ENCODE results near the gene KANSL1. TPM values are rescaled to one million over a fixed set of nuclear protein-coding genes. Genes with fewer than 3 reads are reported as not detected.

The KANSL1 gene
- total RNA-seq, 1 donor from 2014 or later, result 56.2 TPM

DNA sequence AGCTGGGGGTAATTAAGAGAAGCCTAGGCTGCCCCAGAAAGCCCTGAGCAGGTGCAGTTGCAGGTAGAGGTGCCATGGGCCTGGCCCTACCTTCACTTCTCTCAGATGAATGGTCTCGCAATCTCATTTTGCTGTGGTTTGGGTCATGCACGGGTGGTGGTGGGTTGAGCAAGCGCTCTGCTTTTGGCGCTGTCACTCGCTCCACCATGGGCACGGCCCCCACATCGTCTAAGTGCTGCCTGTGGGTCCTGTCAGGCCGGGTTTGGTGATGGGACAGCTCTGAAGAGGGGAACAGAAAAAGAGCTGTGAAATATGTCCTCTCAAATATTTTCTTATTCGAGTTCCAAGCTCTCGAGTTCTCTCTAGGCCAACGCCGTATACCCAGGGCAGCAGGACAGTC, 154.3 kb downstream of the KANSL1 start:
- Histone ChIP-seq H3K36me3 (ENCODE audit: control insufficient read depth, insufficient read depth, low read length) (no peaks in the 10 kb centered on the region), H3K4me3 (ENCODE audit: low read depth, low read length) (no peak overlapping the region)

DNA sequence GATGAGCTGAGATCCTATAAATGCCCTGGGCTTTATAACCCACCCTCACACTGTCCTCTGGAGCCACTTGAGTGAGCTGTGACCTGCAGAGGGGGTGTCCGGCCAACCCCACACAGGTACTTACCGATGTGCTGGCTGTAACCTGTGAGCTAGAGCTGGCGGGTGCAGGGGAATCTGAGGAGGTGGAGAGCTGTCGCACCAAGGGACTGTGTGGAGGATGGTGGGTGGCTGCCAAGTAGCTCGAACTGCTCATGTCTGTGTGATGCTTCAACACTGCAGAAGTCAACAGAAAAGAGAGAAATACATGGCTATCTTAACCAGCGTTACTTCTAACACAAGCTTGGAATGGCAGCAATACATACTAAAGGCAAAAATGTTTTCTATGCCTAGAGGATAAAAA, 154.8 kb downstream of the KANSL1 start:
- DNase-seq (ENCODE audit: low read depth), result no peak
- H3K36me3 ChIP-seq (ENCODE audit: control insufficient read depth, insufficient read depth, low read length), result no peaks in the 10 kb centered on the region
- no peak overlapping the region for H3K4me3 ChIP-seq (ENCODE audit: low read depth, low read length)
- no peaks in the 10 kb centered on the region for H3K27me3 ChIP-seq (ENCODE audit: control insufficient read depth, insufficient read depth, low read length)
- TF ChIP-seq, protein P1, sequence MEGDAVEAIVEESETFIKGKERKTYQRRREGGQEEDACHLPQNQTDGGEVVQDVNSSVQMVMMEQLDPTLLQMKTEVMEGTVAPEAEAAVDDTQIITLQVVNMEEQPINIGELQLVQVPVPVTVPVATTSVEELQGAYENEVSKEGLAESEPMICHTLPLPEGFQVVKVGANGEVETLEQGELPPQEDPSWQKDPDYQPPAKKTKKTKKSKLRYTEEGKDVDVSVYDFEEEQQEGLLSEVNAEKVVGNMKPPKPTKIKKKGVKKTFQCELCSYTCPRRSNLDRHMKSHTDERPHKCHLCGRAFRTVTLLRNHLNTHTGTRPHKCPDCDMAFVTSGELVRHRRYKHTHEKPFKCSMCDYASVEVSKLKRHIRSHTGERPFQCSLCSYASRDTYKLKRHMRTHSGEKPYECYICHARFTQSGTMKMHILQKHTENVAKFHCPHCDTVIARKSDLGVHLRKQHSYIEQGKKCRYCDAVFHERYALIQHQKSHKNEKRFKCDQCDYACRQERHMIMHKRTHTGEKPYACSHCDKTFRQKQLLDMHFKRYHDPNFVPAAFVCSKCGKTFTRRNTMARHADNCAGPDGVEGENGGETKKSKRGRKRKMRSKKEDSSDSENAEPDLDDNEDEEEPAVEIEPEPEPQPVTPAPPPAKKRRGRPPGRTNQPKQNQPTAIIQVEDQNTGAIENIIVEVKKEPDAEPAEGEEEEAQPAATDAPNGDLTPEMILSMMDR (IDR thresholded peaks at IDR 0.05; ENCODE audit: insufficient read depth, low read length, poor library complexity, severe bottlenecking), result no peak

More for the DNA sequence above, 154.3 kb downstream of the KANSL1 start:
- TF ChIP-seq, protein P1 (IDR thresholded peaks at IDR 0.05; ENCODE audit: insufficient read depth, low read length, poor library complexity, severe bottlenecking), result no peak
- H3K27me3 ChIP-seq (ENCODE audit: control insufficient read depth, insufficient read depth, low read length), result no peaks in the 10 kb centered on the region
- DNase-seq (ENCODE audit: low read depth), result no peak

DNA sequence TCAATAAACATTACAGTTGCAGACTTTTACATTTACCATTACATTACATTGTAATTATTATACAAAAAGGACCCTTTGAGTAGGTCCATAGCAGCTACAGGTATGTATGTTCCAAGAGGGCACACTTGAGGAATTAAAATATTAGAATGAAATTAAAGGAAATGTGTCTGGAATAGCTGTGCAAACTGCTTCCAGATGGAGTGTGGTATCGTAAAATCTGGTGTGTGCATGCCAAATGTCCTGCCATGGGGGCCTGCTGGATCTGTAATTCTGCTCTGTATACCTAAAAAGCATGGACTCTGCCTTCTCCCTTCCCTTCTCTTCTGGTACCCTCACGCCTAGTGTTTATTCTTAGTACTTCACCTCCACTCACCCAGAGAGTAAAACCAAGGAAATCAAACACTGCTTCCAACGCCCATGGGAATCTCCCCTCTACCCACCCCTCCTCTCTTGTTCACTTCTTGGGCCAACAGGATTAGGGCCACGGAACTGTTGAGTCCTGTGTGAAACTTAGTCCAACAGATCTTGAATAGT, 155.4 kb downstream of the KANSL1 start:
- no peak overlapping the region for H3K4me3 ChIP-seq (ENCODE audit: low read depth, low read length)
- no peaks in the 10 kb centered on the region for H3K27me3 ChIP-seq (ENCODE audit: control insufficient read depth, insufficient read depth, low read length)
- no peaks in the 10 kb centered on the region for H3K36me3 ChIP-seq (ENCODE audit: control insufficient read depth, insufficient read depth, low read length)
- TF ChIP-seq, protein P1 (IDR thresholded peaks at IDR 0.05; ENCODE audit: insufficient read depth, low read length, poor library complexity, severe bottlenecking), result no peak
- no peak for DNase-seq (ENCODE audit: low read depth)

DNA sequence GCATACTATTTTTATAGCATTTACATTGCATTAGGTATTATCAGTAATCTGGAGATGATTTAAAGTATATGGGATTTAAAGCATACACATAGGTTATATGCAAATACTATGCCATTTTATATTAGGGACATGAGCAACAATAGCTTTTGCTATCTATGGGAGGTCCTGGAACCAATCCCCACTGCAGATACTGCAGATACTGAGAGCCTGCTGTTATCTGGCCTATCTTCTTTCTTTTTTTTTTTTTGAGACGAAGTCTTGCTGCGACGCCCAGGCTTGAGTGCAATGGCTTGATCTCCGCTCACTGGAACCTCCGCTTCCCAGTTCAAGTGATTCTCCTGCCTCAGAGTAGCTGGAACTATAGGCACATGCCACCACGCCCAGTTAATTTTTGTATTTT, 156.7 kb downstream of the KANSL1 start:
- Histone ChIP-seq H3K36me3 (ENCODE audit: control insufficient read depth, insufficient read depth, low read length) (no peaks in the 10 kb centered on the region), H3K4me3 (ENCODE audit: low read depth, low read length) (no peak overlapping the region), H3K27me3 (ENCODE audit: control insufficient read depth, insufficient read depth, low read length) (no peaks in the 10 kb centered on the region)
- TF ChIP-seq, protein P1 (IDR thresholded peaks at IDR 0.05; ENCODE audit: insufficient read depth, low read length, poor library complexity, severe bottlenecking), result no peak
- DNase-seq (ENCODE audit: low read depth), result no peak

DNA sequence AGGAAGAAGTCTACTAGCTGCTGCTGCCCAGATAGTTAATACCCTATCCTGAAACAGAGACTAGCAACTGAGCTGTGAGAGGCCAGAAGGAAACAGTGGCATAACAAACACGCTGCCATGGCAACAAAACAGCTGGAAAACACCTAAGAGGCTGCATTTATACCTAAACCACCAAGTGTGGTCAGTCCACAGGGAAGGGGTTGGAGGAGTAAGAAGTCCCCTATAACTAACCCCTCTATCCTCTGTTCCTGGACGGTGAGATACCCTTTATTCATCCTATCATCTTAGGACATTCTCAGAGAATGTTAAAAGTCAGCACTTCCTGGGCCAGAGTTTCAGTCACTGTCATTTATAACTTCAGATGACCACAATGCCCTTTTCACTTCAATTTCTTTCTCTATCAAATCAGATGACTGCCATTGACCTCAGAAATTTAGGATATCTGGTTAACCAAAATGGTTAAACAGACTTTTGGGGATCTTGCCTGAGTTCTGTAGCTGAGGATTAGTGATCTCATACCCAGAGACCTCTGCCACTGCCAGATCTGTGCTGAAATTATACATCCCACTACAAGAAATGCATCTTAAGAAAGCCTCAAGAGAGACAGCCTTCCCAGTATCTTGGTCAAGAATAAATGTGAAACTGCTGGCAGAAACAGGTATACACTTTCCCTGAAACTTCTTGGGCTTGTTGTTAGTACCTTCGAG, 158.0 kb downstream of the KANSL1 start:
- TF ChIP-seq, protein P1 (IDR thresholded peaks at IDR 0.05; ENCODE audit: insufficient read depth, low read length, poor library complexity, severe bottlenecking), result no peak
- no peak overlapping the region for H3K4me3 ChIP-seq (ENCODE audit: low read depth, low read length)
- H3K36me3 ChIP-seq (ENCODE audit: control insufficient read depth, insufficient read depth, low read length), result peaks cover 2% of the 10 kb centered on the region
- H3K27me3 ChIP-seq (ENCODE audit: control insufficient read depth, insufficient read depth, low read length), result no peaks in the 10 kb centered on the region
- no peak for DNase-seq (ENCODE audit: low read depth)

DNA sequence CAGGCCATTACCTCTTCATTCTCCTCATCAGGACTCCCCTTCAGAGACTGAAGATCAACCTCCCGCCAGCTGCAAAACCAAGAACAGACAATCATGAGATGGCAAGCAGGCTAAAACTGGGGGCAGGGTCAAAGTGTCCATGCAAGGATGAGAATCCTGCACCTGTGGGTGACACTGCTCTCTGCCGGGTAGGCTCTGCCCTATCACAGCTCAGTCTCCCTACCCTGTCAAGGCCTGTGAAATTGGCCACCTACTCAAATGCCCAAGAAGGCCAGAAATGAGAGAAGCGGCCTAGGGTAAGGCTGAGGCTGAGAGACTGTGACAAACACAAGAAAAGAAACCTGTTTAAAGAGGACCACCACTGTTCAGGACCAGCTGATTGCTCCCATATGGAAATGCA, 159.8 kb downstream of the KANSL1 start:
- no peak overlapping the region for H3K4me3 ChIP-seq (ENCODE audit: low read depth, low read length)
- DNase-seq (ENCODE audit: low read depth), result no peak
- peaks cover 2% of the 10 kb centered on the region for H3K36me3 ChIP-seq (ENCODE audit: control insufficient read depth, insufficient read depth, low read length)
- H3K27me3 ChIP-seq (ENCODE audit: control insufficient read depth, insufficient read depth, low read length), result no peaks in the 10 kb centered on the region
- TF ChIP-seq, protein P1 (IDR thresholded peaks at IDR 0.05; ENCODE audit: insufficient read depth, low read length, poor library complexity, severe bottlenecking), result no peak
